HG03064 (cell line): ENCODE results near the gene L2HGDH.
"Not testable (repeated sequence)": the region's sequence is repeated elsewhere in the genome, so short reads cannot be mapped to it uniquely, and the experiment has no call there.

ENCODE experiments used
- ATAC-seq: cut with Tn5 transposase; IDR thresholded peaks from one replicate; pipeline ENCODE4 v1.9.1; 2021; ENCODE audit warnings: low read depth; ENCODE audit not compliant: unreplicated experiment

Gene L2HGDH

DNA sequence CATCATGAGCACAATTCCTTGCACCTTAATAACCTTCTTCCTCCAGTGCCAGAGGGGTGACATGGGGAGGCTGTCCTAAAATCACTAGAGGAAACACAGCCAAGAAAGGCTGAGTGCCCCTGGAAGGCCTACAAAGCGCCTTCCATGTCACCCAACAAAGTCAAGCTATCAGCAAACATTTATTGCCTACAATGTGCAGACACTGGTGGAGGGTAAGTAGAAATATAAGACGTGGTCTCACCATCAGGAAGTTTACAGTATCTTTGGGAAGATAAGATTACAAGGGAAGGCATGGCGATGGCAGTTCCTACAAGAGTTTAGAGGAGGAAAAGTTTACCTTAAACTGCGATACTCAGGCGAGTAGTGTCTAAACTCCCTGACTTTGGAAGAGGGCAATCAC, 28.0 kb upstream of the L2HGDH start:
- no peak for ATAC-seq

DNA sequence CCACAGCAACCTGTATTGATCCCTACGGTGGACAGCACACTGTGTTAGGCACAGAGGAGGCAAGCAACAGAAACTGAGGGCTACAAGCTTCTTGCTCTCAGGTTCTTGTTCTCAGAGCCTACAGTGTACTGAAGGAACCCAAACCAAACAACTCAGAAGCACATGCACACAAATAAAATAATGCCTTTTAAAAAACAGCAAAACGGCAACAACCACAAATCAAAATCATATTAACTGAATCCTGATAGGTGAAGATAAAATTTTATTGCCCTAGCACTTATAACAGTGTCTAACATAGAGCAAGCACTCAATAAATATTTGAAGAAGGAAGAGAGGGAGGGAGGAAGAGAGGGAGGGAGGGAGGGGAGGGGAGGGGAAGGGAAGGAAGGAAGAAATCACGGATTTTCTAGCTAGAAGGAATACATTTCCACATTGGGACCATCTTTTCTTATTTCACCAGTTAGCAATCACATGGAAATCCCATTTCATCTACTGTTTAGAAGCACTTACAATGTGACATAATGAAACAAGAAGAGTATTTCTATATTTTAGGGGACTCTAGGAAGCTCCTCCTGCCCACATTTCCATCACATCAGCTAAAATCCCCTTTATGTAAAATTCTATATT, 27.3 kb upstream of the L2HGDH start:
- ATAC-seq = no peak

DNA sequence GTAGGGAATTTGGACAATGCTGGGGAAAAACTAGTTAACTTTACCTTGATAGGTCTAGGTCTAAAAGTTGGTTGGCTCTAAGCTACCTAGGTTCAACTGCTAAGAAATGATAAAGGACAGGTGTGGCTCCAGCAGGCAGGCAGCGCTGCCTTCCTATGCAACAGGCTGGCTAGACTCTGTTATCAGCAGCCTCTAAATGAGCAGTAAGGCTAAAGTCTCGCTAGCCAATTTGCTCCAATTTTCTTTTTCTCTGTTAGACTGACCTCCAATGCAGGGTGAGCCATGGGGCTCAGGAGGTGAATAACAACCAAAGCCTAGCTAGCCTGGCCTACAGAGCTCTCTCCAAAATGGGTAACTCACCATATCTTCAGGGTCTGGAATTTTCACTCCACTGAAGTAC, 26.6 kb upstream of the L2HGDH start:
- ATAC-seq = no peak

DNA sequence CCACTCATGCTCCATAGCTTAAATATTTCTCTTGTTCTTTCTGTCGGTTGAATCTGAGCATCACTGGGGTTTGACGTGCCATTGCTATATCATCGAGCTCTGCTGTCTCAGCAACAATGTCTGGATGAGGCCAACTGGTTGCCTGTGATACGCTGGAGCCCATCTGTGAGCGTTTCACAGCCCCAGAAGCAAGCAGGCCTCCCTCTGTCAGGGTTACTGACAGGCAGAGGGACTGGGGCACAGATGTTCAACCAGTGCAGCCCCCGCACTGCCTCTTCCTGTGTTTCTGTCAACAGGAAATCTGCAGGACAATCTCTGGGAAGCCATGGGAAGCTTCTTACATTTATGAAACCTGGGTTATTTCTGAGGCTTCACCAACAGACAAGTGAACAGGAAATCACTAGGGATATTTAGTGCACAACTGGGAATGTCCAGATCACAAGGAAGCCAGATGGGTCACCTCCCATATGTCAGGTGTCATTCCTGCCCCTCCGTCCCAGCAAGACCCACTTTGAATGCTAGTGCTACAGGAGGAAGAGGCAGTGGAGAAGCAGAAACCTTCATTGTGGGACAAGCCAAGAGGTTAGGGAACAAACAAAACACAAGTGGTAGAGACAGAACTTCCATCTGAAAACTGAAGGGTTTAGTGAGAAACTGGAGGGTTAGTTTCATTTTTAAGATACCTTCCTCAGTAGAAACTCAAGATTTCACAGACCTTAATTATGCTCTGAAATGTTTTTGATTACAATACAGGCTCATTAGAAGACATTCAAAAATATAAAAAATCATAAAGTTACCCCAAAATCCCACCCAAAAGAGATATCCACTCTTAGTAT, 24.2 kb upstream of the L2HGDH start:
- no peak for ATAC-seq

DNA sequence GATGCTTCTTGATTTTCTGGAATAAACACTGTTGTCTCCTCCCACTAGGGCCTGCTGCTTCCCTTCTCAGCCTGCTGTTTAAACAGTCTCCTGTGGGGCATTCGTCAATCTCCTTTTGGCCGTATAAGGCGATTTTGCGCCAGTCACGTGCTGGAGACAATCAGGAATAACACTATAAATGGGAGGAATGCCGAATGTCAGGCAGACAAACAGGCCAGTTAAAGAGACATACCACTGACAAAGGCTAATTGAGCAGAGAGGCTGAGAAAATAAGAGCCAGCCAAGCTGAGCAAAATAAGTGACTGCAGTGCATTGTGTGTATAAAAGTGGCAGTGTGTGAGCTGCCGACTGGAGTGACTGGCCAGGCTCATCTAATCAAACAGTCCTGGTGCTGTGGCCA, 23.4 kb upstream of the L2HGDH start:
- no peak for ATAC-seq

DNA sequence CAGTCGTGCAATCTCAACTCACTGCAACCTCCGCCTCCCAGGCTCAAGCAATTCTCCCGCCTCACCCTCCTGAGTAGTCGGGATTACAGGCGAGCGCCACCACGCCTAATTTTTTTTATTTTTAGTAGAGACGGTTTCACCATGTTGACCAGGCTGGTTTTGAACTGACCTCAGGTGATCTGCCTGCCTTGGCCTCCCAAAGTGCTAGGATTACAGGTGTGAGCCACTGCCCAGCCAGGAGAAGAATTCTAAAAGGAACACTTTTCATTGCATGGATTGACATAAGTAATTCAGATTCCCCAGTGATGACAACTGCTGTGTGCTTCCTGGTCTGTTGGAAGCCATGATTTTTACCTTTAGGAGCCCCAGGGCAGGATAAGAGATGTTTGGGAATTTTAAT, 22.2 kb upstream of the L2HGDH start:
- ATAC-seq = no peak

DNA sequence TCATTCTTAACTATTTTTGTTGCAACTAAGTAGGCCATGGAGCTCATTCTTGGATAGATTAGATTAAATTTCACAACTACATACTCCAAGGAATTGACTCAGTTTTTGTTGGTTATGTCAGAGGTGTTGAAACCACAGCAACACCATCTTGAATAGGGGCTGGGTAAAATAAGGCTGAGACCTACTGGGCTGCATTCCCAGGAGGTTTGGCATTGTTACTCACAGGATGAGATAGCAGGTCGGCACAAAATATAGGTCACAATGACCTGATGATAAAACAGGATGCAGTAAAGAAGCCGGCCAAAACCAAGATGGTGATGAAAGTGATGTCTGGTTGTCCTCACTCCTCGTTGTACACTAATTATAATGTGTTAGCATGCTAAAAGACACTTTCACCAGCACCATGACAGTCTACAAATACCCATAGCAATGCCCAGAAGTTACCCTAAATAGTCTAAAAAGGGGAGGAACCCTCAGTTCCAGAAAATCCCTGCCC, 21.0 kb upstream of the L2HGDH start:
- ATAC-seq = no peak

DNA sequence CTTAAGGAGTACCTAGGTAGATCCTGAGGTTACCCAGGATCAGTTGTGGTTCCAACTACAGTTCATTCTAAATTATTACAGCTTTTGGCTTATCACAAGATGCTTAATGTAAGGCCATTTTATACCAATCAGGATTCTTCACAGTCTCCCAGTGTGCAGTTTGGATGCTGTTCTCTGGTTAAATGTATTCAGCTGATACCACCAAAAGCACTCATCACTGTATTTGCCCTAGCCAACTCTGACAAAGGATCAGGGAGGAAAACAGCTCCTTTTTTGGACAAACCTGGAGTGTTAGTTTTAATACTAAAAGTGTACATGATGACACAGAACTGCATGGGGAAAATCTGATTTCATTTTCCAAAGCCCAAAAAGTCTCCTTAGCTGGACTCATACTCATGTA, 19.6 kb upstream of the L2HGDH start:
- ATAC-seq = no peak

DNA sequence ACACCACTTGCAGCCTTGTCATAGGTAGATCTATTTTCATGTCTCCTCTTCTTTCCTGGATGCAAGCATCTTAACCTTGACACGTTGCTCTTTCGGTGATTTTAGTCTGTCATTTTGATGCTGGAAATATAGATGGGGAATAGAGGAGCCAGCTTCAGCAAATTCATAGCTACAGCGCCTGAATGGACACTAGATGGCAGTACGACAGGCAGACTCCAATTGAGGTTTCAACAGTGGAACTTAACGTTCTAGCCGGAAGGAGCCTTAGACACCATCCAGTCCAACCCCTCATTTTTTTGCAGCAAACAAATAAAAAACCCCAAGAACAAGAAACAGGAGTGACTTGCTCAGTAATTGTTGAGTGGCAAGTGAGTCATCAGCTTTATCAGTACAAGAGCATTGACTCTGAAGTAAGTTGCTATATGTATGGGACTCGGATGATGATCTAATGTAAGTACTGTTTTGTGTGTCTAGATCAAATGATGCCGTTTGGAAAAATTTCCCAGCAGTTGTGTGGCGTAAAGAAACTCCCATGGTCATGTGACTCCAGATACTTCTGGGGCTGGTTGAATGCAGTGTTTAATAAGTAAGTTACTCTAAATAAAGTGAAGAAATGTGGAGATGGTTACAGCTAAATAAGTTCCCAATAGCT, 9.1 kb upstream of the L2HGDH start:
- peak; percentile 90 for ATAC-seq

DNA sequence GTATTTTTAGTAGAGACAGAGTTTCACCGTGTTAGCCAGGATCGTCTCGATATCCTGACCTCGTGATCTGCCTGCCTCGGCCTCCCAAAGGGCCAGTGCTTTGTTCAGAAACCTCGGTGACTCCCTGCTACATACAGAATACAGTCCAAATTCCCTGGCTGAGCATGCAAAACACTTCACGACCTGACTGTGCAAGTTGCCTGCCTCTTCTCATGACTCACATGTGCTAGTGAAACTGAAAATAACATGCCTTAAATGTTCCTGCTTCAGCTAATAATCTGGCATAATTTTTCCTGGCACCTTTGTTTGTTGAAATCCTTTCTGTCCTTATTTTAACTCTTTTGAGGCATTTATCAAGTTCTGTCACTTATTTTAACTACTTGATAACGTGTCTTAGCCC, 8.3 kb upstream of the L2HGDH start:
- no peak for ATAC-seq

DNA sequence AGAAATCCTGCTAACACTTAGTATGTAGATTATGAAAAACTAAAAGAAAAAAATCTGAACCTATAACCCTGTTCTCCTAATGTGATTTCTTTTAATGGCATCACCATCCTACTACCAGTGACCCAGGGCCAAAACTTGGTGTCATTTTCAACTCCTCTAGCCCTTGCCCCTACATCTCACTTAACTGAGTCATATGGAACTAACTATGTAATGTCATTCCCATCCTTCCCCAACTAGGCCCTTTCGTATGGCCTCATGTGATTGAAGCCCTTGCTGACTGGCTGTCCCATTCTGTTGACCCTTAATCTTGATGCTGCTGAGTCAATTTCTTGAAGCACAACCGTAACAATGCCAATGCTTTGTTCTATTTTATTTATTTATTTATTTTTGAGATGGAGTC, 7.7 kb upstream of the L2HGDH start:
- no peak for ATAC-seq

DNA sequence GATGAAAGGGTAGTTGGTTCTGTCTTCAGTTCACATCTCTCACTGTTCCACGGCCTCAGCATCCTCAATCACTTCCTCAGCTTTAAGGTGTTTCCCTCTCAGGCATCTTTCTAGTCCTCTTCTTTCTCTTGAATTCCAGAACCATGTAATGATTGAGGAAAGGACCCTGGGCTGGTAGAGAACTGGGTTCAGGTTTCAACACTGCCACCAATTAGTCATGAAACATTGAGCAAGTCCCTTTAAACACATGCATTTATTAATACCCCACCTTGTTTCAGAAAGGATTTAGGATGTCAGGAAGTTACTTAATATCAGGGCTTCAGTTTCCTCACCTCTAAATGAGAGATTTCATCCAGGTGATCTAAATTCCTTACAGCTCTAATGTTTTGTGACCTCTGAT, 7.3 kb upstream of the L2HGDH start:
- no peak for ATAC-seq

DNA sequence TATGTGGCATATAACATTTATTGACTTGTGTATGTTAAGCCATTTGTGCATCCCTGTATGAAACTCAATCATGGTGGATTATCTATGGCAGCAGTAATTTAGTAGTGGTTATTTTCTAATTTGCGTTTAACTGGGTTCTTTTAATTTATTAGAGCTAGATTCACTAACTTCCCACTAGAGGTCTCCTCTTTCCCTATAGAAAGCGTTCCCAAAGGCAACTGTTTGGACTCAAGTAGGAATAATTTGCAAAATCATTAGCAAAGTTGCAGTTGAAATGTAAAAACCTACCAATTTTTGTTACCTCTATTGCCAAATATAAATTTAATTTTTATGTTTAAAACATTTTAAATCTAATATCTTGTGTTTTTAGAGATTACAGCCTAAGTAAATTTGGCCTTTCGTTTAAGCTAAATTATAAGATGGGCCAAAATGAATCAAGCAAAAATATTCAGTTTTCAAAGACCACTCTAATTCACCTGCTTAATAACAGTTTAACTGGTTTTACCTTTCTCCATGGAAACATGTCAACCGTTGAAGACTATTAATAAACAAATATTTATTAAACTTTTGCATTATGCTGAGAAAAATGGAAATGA, 6.1 kb upstream of the L2HGDH start:
- ATAC-seq = no peak

DNA sequence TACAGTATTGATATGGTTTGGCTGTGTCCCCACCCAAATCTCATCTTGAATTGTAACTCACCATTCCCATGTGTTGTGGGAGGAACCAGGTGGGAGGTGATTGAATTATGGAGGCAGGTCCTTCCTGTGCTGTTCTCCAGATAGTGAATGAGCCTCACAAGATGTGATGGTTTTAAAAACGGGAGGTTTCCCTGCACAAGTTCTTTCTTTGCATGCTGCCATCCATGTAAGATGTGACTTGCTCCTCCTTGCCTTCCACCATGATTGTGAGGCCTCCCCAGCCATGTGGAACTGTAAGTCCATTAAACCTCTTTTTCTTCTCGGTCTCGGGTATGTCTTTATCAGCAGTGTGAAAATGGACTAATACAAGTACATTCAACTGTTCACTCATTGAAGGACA, 2.1 kb upstream of the L2HGDH start:
- ATAC-seq = not testable (repeated sequence)

DNA sequence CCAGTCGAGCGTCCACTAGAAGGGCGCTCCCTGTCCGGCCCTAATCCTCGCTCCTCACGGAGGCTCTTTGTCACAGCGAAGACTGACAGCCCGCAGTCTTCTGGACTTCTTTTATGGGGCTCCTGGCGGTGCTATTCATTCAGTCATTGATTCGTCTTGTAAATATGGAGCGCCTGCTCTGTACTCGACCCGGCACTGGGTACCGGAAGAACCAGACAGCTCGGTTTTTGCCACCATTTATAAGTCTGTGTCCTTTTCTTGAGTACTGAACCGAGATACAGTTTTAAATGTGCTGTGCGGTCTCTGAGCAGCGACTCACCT, 665 bp upstream of the L2HGDH start:
- ATAC-seq = no peak

DNA sequence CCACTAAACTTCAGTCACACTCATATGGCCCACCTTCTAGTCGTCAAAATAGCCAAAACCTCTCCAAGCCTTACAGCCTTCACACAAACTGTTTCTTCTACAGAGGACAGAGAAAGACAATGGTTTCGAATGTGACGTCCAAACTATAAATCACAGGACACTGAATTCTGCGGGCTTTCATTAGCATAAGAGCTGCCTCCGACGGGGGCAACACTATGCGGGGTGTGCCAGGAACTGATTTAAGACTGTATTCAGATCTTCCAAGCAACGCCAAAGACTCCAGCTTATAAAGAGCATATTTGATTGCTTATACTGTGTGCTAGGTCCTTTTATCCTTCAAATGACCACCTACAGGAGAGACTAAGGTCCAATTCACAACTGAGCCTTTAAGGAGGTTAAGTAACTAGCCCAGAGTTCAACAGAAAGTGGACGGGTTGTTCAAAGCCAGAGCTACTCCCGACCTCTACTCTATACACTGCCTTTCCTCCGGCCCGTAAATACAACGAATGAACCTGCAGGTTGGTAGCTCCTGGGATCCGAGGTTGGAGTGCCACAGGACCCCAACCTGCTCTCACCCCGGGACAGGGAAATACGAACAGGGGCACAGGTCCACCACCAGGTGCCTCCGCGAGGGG, 575 bp downstream of the L2HGDH start:
- no peak for ATAC-seq

DNA sequence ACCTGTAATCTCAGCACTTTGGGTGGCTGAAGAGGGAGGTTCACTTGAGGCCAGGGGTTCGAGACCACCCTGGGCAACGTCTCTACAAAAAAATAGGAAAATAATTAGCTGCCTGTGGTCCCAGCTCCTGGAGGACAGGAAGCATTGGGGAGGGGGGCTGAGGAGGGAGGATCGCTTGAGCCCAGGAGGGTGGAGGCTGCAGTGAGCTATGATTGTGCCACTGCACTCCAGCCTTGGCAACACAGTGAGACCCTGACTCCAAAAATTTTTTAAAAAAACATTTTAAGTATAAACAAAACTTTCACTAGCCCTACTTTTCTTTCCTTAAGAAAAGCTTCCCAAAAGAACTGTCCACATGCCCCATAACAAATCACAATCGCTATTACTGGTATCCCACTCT, 1.6 kb downstream of the L2HGDH start:
- no peak for ATAC-seq

DNA sequence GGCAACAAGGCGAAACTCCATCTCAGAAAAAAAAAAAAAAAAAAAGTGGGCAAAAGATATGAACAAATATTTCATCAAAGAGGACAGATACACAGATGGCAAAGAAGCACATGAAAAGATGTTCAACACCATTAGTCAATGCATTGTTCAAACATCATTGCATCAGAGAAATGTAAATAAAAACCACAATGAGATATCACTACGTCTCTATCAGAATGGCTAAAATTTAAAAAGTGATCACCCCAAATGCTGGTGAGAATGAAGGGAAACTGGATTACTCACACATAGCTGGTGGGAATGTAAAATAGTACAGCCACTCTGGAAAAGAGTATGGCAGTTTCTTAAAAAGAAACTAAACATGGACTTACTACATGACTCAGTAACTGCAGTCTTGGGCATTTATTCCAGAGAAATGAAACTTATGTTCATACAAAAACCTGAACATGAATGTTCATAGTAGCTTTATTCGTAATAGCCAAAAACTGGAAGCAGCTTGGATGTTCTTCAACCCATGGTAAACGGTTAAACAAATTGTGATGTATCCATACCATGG, 3.6 kb downstream of the L2HGDH start:
- ATAC-seq = no peak

DNA sequence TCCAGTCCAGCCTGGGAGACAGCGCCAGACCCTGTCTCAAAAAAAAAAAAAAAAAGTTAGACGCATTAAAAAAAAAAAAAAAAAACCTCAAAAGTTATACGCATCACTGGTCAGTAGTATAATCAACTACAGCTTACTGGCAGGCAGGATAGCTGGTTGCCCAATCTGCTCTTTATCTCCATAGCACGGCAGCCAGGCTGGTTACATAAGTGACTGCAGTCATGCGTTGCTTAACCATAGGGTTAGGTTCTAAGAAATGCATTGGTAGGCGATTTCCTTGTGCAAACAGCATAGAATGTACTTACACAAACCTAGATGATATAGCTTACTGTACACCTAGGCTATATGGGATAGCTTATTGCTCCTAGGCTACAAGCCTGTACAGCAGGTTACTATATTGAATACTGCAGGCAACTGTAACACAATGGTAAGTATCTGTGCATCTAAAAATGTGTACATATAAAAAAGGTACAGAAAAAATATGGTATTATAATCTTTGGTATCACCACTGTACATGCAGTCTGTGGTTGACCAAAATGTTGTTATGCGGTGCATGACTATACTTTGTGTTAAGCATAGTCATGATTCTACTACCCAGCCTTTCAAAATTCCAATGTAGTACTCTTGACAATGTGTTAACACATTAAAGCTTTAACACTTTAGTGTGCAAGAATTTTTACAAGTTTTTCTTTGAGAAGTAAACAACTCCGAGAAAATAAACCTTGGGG, 8.1 kb downstream of the L2HGDH start:
- no peak for ATAC-seq

DNA sequence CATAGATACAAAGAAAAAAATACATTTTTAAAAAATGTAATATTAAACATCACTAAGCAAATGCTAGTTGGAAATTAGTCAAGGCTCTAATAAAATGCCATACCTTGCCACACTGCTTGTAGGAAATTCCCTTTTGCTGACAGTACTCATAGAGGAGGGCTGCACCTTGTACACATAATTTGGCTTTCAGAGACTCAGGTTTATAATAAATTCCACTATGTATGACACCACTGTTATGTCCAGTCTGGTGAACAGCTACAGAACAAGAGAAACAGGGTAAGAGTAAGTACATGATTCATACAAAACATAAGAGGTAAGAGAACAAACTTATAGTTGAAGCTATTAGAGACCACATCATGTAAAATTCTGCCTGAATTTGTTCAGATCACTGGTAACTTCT, 10.1 kb downstream of the L2HGDH start:
- ATAC-seq = no peak
